Hepatocyte (in vitro differentiated cells): Measurements from ENCODE around the gene CTNNA2. TPM values are rescaled to one million over a fixed set of nuclear protein-coding genes. Genes with fewer than 3 reads are reported as not detected.

ENCODE experiments used
- DNase-seq: peaks from one replicate; pipeline ENCODE4 v3.0.0-alpha.2; 2016; ENCODE audit warnings: low spot score
- H2AFZ ChIP-seq: fragments of 200-600 bp; sonication (generic); 2 replicates; pipeline ENCODE4 v1.6.0; 2016; ENCODE audit warnings: antibody characterized with exemption, mild to moderate bottlenecking
- H3K27ac ChIP-seq: fragments of 200-600 bp; sonication (generic); 2 replicates; pipeline ENCODE4 v1.5.1; 2016; ENCODE audit warnings: mild to moderate bottlenecking
- H3K27me3 ChIP-seq: fragments of 200-600 bp; sonication (generic); 2 replicates; pipeline ENCODE4 v1.6.1; 2016
- H3K36me3 ChIP-seq: fragments of 200-600 bp; sonication (generic); replicated peaks from 2 replicates; pipeline ENCODE4 v1.5.1; 2016; ENCODE audit warnings: low read depth; ENCODE audit not compliant: insufficient read depth
- H3K4me1 ChIP-seq: fragments of 200-600 bp; sonication (generic); 2 replicates; pipeline ENCODE4 v1.5.1; 2016; ENCODE audit warnings: mild to moderate bottlenecking, moderate library complexity; ENCODE audit not compliant: insufficient read depth
- H3K4me2 ChIP-seq: fragments of 200-600 bp; sonication (generic); 2 replicates; pipeline ENCODE4 v1.6.0; 2016
- H3K4me3 ChIP-seq: fragments of 200-600 bp; sonication (generic); 2 replicates; pipeline ENCODE4 v1.5.1; 2016; ENCODE audit warnings: mild to moderate bottlenecking
- H3K79me2 ChIP-seq: fragments of 200-600 bp; sonication (generic); 2 replicates; pipeline ENCODE4 v1.6.0; 2017; ENCODE audit warnings: mild to moderate bottlenecking
- H3K9me2 ChIP-seq: fragments of 200-600 bp; sonication (generic); replicated peaks from 2 replicates; pipeline ENCODE4 v1.6.0; 2017; ENCODE audit warnings: mild to moderate bottlenecking; ENCODE audit not compliant: insufficient read depth
- H3K9me3 ChIP-seq: fragments of 200-600 bp; sonication (generic); 2 replicates; pipeline ENCODE4 v1.5.1; 2016; ENCODE audit warnings: low read depth, mild to moderate bottlenecking
- H4K20me1 ChIP-seq: fragments of 200-600 bp; sonication (generic); 2 replicates; pipeline ENCODE4 v1.6.0; 2016; ENCODE audit warnings: mild to moderate bottlenecking; ENCODE audit not compliant: insufficient read depth, poor library complexity, severe bottlenecking
- CTCF ChIP-seq: fragments of 200-600 bp; sonication (generic); IDR thresholded peaks from 2 replicates; pipeline ENCODE4 v1.5.1; 2016; ENCODE audit warnings: antibody characterized with exemption, mild to moderate bottlenecking; ENCODE audit not compliant: poor library complexity
- EZH2 ChIP-seq: fragments of 200-600 bp; sonication (generic); IDR thresholded peaks from 2 replicates; pipeline ENCODE4 v1.6.1; 2016; ENCODE audit warnings: antibody characterized with exemption, mild to moderate bottlenecking, borderline replicate concordance
- EZH2phosphoT487 ChIP-seq: fragments of 200-600 bp; sonication (generic); IDR thresholded peaks from one replicate; pipeline ENCODE4 v1.6.1; 2018; ENCODE audit warnings: antibody characterized with exemption, mild to moderate bottlenecking, low read depth, moderate library complexity; ENCODE audit not compliant: unreplicated experiment, severe bottlenecking
- WGBS: methylation state at CpG from one replicate; pipeline ENCODE4 v1.1.6; 2016; ENCODE audit warnings: low lambda C conversion rate; ENCODE audit errors: missing lambda C conversion rate; 5-methylcytosine and 5-hydroxymethylcytosine counted together
- polyA plus RNA-seq: library from polyadenylated mRNA; unstranded; fragments of >200 nt; fragmentation: Nextera tagmentation; extraction: Ambion mirVana; gene quantifications from 2 replicates; pipeline ENCODE4 v1.2.1, GENCODE V29; 2016
- total RNA-seq: library from RNA; depleted of rRNA; stranded (reverse); fragments of >200 nt; gene quantifications from 2 replicates; pipeline ENCODE4 v1.2.3, GENCODE V29; 2014

The CTNNA2 gene
- total and polyA plus RNA-seq, 2 experiments from 2014 or later = 0.79 to 4.4 TPM

GRCh38 chr2:80122675-80123074, 609.8 kb downstream of the CTNNA2 start:
- no peak overlapping the region for H3K4me3 ChIP-seq
- no peak overlapping the region for H3K27ac ChIP-seq
- no peaks in the 10 kb centered on the region for H3K9me2 ChIP-seq
- H3K27me3 ChIP-seq = no peaks in the 10 kb centered on the region
- no peaks in the 10 kb centered on the region for H3K36me3 ChIP-seq
- H3K4me1 ChIP-seq = peaks cover 3% of the 10 kb centered on the region
- 90% methylated on average over 5 of the region's 5 CpGs for WGBS
- H2AFZ ChIP-seq = no peak overlapping the region
- H3K4me2 ChIP-seq = no peak overlapping the region
- no peak for DNase-seq
- TF ChIP-seq EZH2phosphoT487 (no peak), CTCF (no peak), EZH2 (no peak)
- H3K79me2 ChIP-seq = no peaks in the 10 kb centered on the region
- H4K20me1 ChIP-seq = no peaks in the 10 kb centered on the region
- no peaks in the 10 kb centered on the region for H3K9me3 ChIP-seq

- TF ChIP-seq CTCF = no peak
- TF ChIP-seq EZH2 = no peak
- TF ChIP-seq EZH2phosphoT487 = no peak
- H3K9me2 ChIP-seq = no peaks in the 10 kb centered on the region
- no peaks in the 10 kb centered on the region for H3K9me3 ChIP-seq
- no peak overlapping the region for H3K4me3 ChIP-seq
- no peak overlapping the region for H3K4me2 ChIP-seq
- H3K36me3 ChIP-seq = no peaks in the 10 kb centered on the region
- no peaks in the 10 kb centered on the region for H4K20me1 ChIP-seq
- 39% methylated on average over 3 of the region's 3 CpGs for WGBS
- no peak overlapping the region for H3K27ac ChIP-seq
- H3K4me1 ChIP-seq = peaks cover 3% of the 10 kb centered on the region
- no peaks in the 10 kb centered on the region for H3K27me3 ChIP-seq
- DNase-seq = no peak
- no peaks in the 10 kb centered on the region for H3K79me2 ChIP-seq
- no peak overlapping the region for H2AFZ ChIP-seq
Measured at GRCh38 chr2:80126596-80127189, 613.8 kb downstream of the CTNNA2 start.

DNA sequence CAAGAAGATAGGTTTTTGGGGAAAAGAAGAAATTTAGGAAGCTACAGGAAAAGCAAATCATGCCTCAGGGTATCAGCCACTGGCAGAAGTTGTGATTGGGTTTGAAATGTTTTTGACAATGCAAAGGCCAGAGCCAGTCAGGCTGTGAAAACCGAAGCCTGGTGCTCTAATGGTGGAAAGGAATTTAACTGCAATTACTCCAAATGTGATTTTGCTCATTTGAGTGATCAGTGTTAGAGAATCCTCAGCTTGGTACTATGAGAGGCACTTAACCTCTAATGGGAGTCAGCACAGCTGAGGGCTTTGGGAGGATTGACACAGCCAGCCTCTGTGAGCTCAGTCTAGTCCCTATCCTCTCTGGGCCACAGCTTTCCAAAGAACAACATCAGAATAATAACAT, 615.2 kb downstream of the CTNNA2 start:
- Histone ChIP-seq H3K36me3 (no peaks in the 10 kb centered on the region), H3K4me2 (no peak overlapping the region), H3K27ac (no peak overlapping the region), H3K79me2 (no peaks in the 10 kb centered on the region), H2AFZ (no peak overlapping the region), H3K4me1 (peaks cover 3% of the 10 kb centered on the region), H3K4me3 (no peak overlapping the region), H3K27me3 (no peaks in the 10 kb centered on the region), H3K9me2 (no peaks in the 10 kb centered on the region), H4K20me1 (no peaks in the 10 kb centered on the region), H3K9me3 (no peaks in the 10 kb centered on the region)
- WGBS = 53% methylated on average over 1 of the region's 1 CpG
- DNase-seq = no peak
- TF ChIP-seq EZH2 (no peak), EZH2phosphoT487 (no peak), CTCF (no peak)

DNA sequence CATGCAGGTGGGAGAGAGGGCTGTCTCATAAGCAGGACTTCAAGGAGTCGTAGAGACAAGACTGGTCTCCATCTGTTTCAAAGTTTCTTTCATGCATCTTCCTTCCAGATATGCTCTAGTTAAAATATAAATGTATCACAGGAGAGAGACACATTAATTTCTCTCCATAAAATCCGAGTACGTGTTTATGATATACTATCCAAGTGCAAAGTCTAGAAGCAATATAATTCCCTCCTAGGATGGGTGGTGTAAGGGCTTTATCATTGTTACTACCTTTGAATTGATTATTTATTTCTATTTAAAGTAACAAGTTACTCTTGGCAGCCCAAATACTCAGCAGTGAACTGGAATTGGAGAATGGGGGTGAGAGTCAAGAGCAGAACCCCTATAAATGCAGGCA, 619.4 kb downstream of the CTNNA2 start:
- TF ChIP-seq EZH2 = no peak
- no peak for TF ChIP-seq EZH2phosphoT487
- TF ChIP-seq CTCF = no peak
- no peaks in the 10 kb centered on the region for H3K27me3 ChIP-seq
- no peak overlapping the region for H3K4me3 ChIP-seq
- H4K20me1 ChIP-seq = no peaks in the 10 kb centered on the region
- WGBS = 77% methylated on average over 3 of the region's 3 CpGs
- H3K36me3 ChIP-seq = no peaks in the 10 kb centered on the region
- H2AFZ ChIP-seq = no peak overlapping the region
- H3K27ac ChIP-seq = no peak overlapping the region
- no peaks in the 10 kb centered on the region for H3K4me1 ChIP-seq
- H3K4me2 ChIP-seq = no peak overlapping the region
- H3K79me2 ChIP-seq = no peaks in the 10 kb centered on the region
- no peaks in the 10 kb centered on the region for H3K9me2 ChIP-seq
- H3K9me3 ChIP-seq = no peaks in the 10 kb centered on the region
- DNase-seq = no peak
